Measurements from ENCODE around the gene MAN1A1. TPM values are rescaled to one million over a fixed set of nuclear protein-coding genes. Genes with fewer than 3 reads are reported as not detected.

The MAN1A1 gene
- total and polyA plus RNA-seq, 7 donors, result 10.2 to 143 (median 81.9) TPM

- WGBS, 2 donors, result 71 to 89% methylated on average over 2 of the region's 2 CpGs
- no peak for DNase-seq
- Histone ChIP-seq H3K27me3 (no peaks in the 10 kb centered on the region), H3K36me3 (peaks cover 0 to 17% (median 0%) of the 10 kb centered on the region in 4 donors), H3K4me3 (no peak overlapping the region), H3K4me1 (no peaks in the 10 kb centered on the region), H3K27ac (no peak overlapping the region), H3K9me3 (no peaks in the 10 kb centered on the region)
- intact Hi-C loops (cut with DNase I), result no loop called here
- no peak for TF ChIP-seq EP300 (IDR thresholded peaks at IDR 0.05)
- TF ChIP-seq POLR2A (IDR thresholded peaks at IDR 0.05), result no peak
- TF ChIP-seq CTCF (IDR thresholded peaks at IDR 0.05), result no peak
These were observed 116.1 kb downstream of the MAN1A1 start for GRCh38 chr6:119233312-119233984.

GRCh38 chr6:119231394-119231793 is 118.2 kb downstream of the MAN1A1 start:
- H3K9me3 ChIP-seq, result no peaks in the 10 kb centered on the region

GRCh38 chr6:119230160-119230559 is 119.4 kb downstream of the MAN1A1 start:
- H3K27ac ChIP-seq, result no peak overlapping the region
- peaks cover 0 to 11% (median 0%) of the 10 kb centered on the region in 4 donors for H3K36me3 ChIP-seq
- intact Hi-C loops (cut with DNase I), result no loop called here
- H3K9me3 ChIP-seq, result no peaks in the 10 kb centered on the region
- H3K4me3 ChIP-seq, result no peak overlapping the region
- no peak for DNase-seq
- no peak for TF ChIP-seq POLR2A (IDR thresholded peaks at IDR 0.05)
- no peaks in the 10 kb centered on the region for H3K27me3 ChIP-seq
- WGBS, 2 donors, result 82 to 93% methylated on average over 4 of the region's 4 CpGs
- no peaks in the 10 kb centered on the region for H3K4me1 ChIP-seq

More at GRCh38 chr6:119231394-119231793, 118.2 kb downstream of the MAN1A1 start:
- H3K36me3 ChIP-seq, result peaks cover 0 to 17% (median 0%) of the 10 kb centered on the region in 4 donors
- no peaks in the 10 kb centered on the region for H3K27me3 ChIP-seq
- H3K27ac ChIP-seq, result no peak overlapping the region
- no peak for DNase-seq
- intact Hi-C loops (cut with DNase I), result no loop called here
- TF ChIP-seq POLR2AphosphoS5 (IDR thresholded peaks at IDR 0.05) (no peak), CTCF (IDR thresholded peaks at IDR 0.05) (no peak), EP300 (IDR thresholded peaks at IDR 0.05) (no peak), POLR2A (IDR thresholded peaks at IDR 0.05) (no peak)
- WGBS, 2 donors, result 93% methylated on average over 4 of the region's 4 CpGs
- H3K4me3 ChIP-seq, result no peak overlapping the region
- no peaks in the 10 kb centered on the region for H3K4me1 ChIP-seq

- no peak for DNase-seq
- H3K9me3 ChIP-seq, result no peaks in the 10 kb centered on the region
- no peaks in the 10 kb centered on the region for H3K27me3 ChIP-seq
- no peaks in the 10 kb centered on the region for H3K4me1 ChIP-seq
- no peak overlapping the region for H3K27ac ChIP-seq
- H3K4me3 ChIP-seq, result no peak overlapping the region
- TF ChIP-seq EP300 (IDR thresholded peaks at IDR 0.05), result no peak
- no peak for TF ChIP-seq CTCF (IDR thresholded peaks at IDR 0.05)
- intact Hi-C loops (cut with DNase I), result no loop called here
- H3K36me3 ChIP-seq, result peaks cover 0 to 8% (median 0%) of the 10 kb centered on the region in 4 donors
- WGBS, 2 donors, result 92 to 95% methylated on average over 2 of the region's 2 CpGs
These were observed 122.2 kb downstream of the MAN1A1 start for GRCh38 chr6:119227377-119227776.

GRCh38 chr6:119226089-119226488 is 123.5 kb downstream of the MAN1A1 start:
- Histone ChIP-seq H3K9me3 (no peaks in the 10 kb centered on the region), H3K4me3 (no peak overlapping the region), H3K36me3 (no peaks in the 10 kb centered on the region), H3K27me3 (no peaks in the 10 kb centered on the region), H3K4me1 (no peaks in the 10 kb centered on the region), H3K27ac (no peak overlapping the region)
- intact Hi-C loops (cut with DNase I), result no loop called here
- TF ChIP-seq POLR2A (IDR thresholded peaks at IDR 0.05) (no peak), POLR2AphosphoS5 (IDR thresholded peaks at IDR 0.05) (peak in 1 of 4 donors; percentile 10), CTCF (IDR thresholded peaks at IDR 0.05) (no peak), EP300 (IDR thresholded peaks at IDR 0.05) (no peak)
- DNase-seq, result no peak
- 81 to 85% methylated on average over 4 of the region's 4 CpGs for WGBS, 2 donors

Data from sigmoid colon (tissue), 7 donors.